ENCODE data around the gene CRTC1.

GRCh38 chr19:18796239-18796638 is 112.8 kb downstream of the CRTC1 start:
- TF ChIP-seq POLR2AphosphoS5 (IDR thresholded peaks at IDR 0.05) = no peak
- no peak for TF ChIP-seq CTCF (IDR thresholded peaks at IDR 0.05 in 8 of 11, conservative IDR thresholded peaks at IDR 0.05 in 3 of 11)
- TF ChIP-seq POLR2A (IDR thresholded peaks at IDR 0.05) = no peak
